D721Med (cell line): Measurements from ENCODE around the gene ELFN2.

Experiments used
- DNase-seq: peaks from one replicate; pipeline ENCODE4 v3.0.0; 2011; ENCODE audit warnings: low spot score; ENCODE audit not compliant: insufficient read length
- FAIRE-seq: peaks from 2 replicates; lab custom pipeline; 2011; peaks lifted over from hg19 to GRCh38; lab: Jason Lieb, UNC
- TF ChIP-seq, protein P1 (sequence below): IDR thresholded peaks from 2 replicates; pipeline ENCODE4 v1.5.1; 2012; ENCODE audit warnings: mild to moderate bottlenecking, control low read depth; ENCODE audit not compliant: insufficient read depth; ENCODE audit errors: missing control alignments

Gene ELFN2

DNA sequence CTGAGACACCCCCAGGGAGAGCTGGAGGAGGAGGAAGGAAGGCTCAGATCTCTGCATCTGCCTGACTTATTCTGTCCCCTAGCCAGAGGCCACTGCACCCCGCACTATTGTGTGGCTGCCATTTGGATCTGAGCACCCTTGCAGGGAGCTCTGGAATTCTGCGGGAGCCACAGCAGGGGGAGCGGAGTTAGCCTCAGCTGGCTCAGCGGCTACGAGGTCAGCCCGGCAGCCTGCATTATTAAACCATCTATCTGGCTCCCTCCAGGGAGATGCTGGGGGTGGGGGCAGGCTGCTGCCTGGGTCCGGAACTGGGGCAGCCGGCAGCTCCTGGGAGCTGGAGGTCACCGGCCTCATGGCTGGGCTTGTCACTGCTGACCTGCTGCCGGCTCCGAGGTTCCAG, 6.5 kb upstream of the ELFN2 start:
- TF ChIP-seq, protein P1, sequence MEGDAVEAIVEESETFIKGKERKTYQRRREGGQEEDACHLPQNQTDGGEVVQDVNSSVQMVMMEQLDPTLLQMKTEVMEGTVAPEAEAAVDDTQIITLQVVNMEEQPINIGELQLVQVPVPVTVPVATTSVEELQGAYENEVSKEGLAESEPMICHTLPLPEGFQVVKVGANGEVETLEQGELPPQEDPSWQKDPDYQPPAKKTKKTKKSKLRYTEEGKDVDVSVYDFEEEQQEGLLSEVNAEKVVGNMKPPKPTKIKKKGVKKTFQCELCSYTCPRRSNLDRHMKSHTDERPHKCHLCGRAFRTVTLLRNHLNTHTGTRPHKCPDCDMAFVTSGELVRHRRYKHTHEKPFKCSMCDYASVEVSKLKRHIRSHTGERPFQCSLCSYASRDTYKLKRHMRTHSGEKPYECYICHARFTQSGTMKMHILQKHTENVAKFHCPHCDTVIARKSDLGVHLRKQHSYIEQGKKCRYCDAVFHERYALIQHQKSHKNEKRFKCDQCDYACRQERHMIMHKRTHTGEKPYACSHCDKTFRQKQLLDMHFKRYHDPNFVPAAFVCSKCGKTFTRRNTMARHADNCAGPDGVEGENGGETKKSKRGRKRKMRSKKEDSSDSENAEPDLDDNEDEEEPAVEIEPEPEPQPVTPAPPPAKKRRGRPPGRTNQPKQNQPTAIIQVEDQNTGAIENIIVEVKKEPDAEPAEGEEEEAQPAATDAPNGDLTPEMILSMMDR: no peak
- FAIRE-seq (no peak), DNase-seq (no peak)

DNA sequence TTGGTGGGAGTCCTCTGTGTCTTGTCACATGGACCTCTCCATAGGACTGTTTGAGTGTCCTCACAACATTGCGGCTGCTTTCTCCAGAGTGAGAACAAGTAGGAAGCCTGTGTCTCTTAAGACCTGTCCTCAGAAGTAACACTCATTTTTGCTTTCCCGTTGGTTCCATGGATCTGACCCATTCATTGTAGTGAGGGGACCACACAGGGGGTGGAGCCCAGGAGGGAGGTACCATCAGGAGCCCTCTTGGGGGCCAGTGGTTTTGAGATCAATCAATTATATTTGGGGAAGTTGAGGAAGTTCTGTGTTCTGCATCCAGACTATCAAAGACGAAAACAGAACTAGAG, 5.4 kb upstream of the ELFN2 start:
- FAIRE-seq (no peak), DNase-seq (no peak)
- TF ChIP-seq, protein P1: no peak

DNA sequence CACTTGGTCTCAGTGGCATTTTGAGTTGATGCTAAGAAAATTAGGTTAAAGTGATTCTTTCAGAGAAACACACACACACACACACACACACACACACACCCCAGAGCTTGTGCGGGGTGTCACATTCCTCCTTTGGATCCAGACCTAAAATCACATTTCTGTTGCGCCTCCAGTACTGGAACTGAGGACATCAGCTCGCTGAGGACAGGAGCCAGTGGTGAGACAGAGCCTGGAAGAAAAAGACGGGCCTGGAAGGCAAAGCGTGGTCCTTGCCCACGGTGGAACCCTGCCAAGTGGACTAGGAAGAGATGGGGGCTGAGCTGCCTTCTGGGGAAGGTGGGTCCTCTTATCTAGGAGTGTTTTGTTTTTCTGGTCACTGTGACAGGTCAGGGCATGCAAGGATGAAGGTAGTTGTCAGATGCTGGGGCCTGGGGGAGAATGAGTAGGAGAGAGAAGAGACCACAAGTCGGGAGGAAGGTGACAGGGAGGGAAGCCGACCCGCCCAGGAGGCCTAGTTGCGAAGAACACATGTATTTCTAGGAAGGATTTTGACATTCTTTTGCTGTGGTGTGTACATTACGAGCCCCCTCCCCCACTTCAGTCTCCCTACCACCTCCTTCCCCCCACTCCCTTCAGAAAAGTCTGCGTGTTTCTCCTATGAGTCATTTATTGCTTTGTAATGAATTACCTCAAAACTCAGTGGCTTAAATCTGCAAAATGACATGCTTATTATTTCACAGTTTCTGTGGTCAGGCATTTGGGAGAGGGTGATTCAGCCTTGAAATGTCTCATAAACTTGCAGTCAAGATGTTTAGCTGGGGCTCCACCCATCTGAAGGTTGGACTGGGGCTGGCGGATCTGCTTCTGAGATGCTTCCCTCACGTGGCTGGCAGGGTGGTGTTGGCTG, 4.8 kb upstream of the ELFN2 start:
- DNase-seq: no peak
- TF ChIP-seq, protein P1: no peak
- FAIRE-seq: no peak

DNA sequence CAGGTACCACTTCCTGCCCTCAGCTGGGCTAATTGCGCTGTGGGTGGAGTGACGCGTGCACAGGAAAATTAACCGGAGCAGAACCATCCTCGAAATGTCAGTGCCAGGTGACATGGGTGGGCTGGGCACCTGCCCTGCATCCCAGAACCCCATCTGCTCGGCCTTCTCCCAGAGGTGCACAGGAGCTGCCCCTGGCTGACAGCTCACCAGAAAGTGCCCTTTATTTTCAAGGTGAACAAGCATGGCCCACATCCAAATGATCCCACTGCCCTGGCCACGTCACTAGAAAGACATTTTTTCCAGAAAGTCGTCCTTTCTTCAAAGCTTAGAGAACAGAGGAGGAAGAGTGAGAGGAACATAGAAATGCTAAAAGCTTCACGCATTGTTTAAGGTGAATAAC, 4.1 kb upstream of the ELFN2 start:
- TF ChIP-seq, protein P1: no peak
- no peak for DNase-seq
- FAIRE-seq: no peak

DNA sequence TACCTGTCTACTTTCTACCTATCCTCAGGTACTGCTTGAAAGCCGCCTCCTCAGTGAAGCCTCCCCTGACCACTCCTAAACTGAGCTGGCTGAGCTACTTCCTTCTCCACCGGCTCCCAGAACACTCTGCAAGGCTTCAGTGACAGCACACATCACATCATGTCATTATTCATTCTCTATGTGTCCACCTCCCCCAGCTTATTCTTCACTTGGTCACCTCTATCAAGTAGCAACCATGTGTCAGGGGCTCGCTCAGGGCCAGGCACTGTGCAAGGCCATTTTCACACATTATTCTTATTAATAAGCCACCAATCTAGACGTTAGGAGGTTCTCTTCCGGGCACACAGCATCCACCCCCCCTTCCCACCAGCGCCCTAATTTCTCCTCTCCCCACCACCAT, 3.7 kb upstream of the ELFN2 start:
- FAIRE-seq (no peak), DNase-seq (no peak)
- TF ChIP-seq, protein P1: no peak

DNA sequence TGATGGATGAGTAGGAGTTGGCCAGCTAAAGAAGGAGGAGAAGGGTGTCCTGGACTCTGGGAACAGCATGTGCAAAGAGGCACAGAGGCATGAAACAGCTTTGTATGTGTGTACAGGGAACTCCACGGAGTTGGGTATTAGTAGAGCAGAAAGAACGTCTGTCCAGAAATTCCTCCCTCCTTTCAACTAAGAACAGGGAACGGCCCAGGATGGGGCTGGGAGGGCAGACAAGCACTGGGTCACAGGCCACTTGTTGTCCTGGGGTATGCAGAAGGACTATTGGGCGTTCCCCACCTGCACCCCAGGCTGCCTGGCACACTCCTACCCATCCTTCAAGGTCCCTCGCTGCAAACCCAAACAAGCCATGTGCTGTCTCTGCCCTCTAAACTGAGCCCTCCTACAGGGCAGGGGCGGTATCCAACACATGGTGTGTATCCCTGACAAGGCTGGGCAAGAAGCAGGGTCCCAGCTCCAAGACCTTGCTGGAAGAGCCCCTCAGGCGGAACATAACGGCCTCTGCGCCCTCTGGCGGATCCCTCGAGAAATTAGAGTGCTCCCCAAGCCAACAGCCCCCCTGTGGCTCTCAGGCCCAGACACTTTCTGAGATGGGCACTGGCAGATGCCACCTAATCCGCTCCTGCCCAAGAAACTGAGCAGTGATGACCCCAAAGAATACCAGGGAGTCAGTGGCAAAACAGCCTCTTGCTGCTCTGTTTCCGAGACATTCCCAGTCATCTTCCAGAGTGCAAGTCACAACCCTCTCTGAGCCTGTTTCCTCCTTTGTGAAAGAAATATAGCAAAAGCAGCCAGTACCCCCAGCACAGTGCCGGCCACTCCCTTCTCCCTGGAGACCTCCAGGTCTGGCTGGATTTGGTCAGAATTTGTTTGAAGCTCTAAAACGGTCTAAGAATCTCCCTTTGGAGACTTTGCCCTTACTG, 1.6 kb upstream of the ELFN2 start:
- FAIRE-seq (no peak), DNase-seq (no peak)
- TF ChIP-seq, protein P1: peak; percentile 63
